GM18498 (cell line): ENCODE results near the gene GLUL.
"Not testable (repeated sequence)": the region's sequence is repeated elsewhere in the genome, so short reads cannot be mapped to it uniquely, and the experiment has no call there.

Experiments
- ATAC-seq: cut with Tn5 transposase; IDR thresholded peaks from one replicate; pipeline ENCODE4 v1.9.1; 2021; ENCODE audit warnings: mild to moderate bottlenecking, moderate library complexity; ENCODE audit not compliant: unreplicated experiment

The GLUL gene

GRCh38 chr1:182395906-182396305 lies 4.3 kb upstream of the GLUL start:
- no peak for ATAC-seq

GRCh38 chr1:182394055-182394775 lies 2.6 kb upstream of the GLUL start:
- ATAC-seq, result no peak

GRCh38 chr1:182392050-182393028 lies 749 bp upstream of the GLUL start:
- ATAC-seq, result peak; percentile 8

GRCh38 chr1:182391028-182391361 lies 595 bp downstream of the GLUL start:
- no peak for ATAC-seq

- no peak for ATAC-seq
Measured at GRCh38 chr1:182389619-182390047, 2.0 kb downstream of the GLUL start.

GRCh38 chr1:182388392-182389134 lies 3.0 kb downstream of the GLUL start:
- no peak for ATAC-seq

GRCh38 chr1:182387566-182387965 lies 4.0 kb downstream of the GLUL start:
- ATAC-seq, result no peak

- ATAC-seq, result no peak
Measured at GRCh38 chr1:182386980-182387379, 4.6 kb downstream of the GLUL start.

- ATAC-seq, result no peak
Measured at GRCh38 chr1:182385885-182386853, 5.4 kb downstream of the GLUL start.

- ATAC-seq, result no peak
Measured at GRCh38 chr1:182384387-182384960, 7.1 kb downstream of the GLUL start.

- no peak for ATAC-seq
Measured at GRCh38 chr1:182383934-182384333, 7.7 kb downstream of the GLUL start.

- ATAC-seq, result no peak
Measured at GRCh38 chr1:182383037-182383661, 8.4 kb downstream of the GLUL start.

GRCh38 chr1:182381962-182382819 lies 9.4 kb downstream of the GLUL start:
- no peak for ATAC-seq

- ATAC-seq, result no peak
Measured at GRCh38 chr1:182380199-182380598, 11.4 kb downstream of the GLUL start.

GRCh38 chr1:182379781-182380180 lies 11.8 kb downstream of the GLUL start:
- not testable (repeated sequence) for ATAC-seq

GRCh38 chr1:182376936-182377574 lies 14.5 kb downstream of the GLUL start:
- no peak for ATAC-seq

GRCh38 chr1:182374101-182374834 lies 17.3 kb downstream of the GLUL start:
- ATAC-seq, result no peak
